AG04449 (cell line): ENCODE measurements around the gene RAI14.

ENCODE experiments used
- CTCF ChIA-PET: fragments of 350-600 bp; formaldehyde crosslinking; extraction: SDS; loops from one replicate; lab custom pipeline; 2021; ENCODE audit warnings: antibody characterized with exemption; lab: Yijun Ruan, JAX
- POLR2A ChIA-PET: fragments of 400-600, 350-600 bp; formaldehyde crosslinking; extraction: SDS; loops from one replicate; lab custom pipeline; 2020; ENCODE audit warnings: antibody characterized with exemption, inconsistent platforms; lab: Yijun Ruan, JAX
- DNase-seq: peaks from one replicate; pipeline ENCODE4 v3.0.0-alpha.2; 2010; ENCODE audit warnings: low read depth, low spot score
- H3K4me3 ChIP-seq: 2 replicates; pipeline ENCODE4 v1.5.1; 2011; ENCODE audit warnings: low read depth, mild to moderate bottlenecking, control low read depth, low read length
- TF ChIP-seq, protein P1 (sequence below): IDR thresholded peaks from one replicate; pipeline ENCODE4 v1.5.1; 2011; ENCODE audit warnings: mild to moderate bottlenecking, moderate library complexity, low read length, control low read depth, inconsistent platforms; ENCODE audit not compliant: insufficient read depth; ENCODE audit errors: missing control alignments

The RAI14 gene

DNA sequence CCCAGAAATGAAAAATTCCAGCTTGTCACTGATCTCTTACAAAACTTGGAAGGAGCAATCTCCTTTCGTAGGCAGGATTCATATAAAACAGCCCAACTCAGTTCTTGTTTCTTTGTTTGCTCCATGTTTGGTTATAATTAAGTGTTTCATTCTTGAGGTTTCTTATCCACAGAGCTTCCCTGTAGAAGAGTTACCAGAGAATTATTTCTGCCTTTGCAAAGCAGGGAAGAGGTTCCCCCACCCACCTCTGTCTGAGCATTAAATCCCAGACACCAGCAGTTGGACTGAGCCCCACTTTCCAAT lies 34.1 kb upstream of the RAI14 start:
- DNase-seq: no peak
- no peak overlapping the region for H3K4me3 ChIP-seq
- CTCF ChIA-PET: interaction anchor here (1.2 kb wide), 1 partner anchor 11 kb away, joined by 4 read pairs; no protein-coding TSS in a partner anchor
- POLR2A ChIA-PET: interaction anchor here (0.6 kb wide), 1 partner anchor 170 kb away, joined by 3 read pairs; no protein-coding TSS in a partner anchor
- TF ChIP-seq, protein P1, sequence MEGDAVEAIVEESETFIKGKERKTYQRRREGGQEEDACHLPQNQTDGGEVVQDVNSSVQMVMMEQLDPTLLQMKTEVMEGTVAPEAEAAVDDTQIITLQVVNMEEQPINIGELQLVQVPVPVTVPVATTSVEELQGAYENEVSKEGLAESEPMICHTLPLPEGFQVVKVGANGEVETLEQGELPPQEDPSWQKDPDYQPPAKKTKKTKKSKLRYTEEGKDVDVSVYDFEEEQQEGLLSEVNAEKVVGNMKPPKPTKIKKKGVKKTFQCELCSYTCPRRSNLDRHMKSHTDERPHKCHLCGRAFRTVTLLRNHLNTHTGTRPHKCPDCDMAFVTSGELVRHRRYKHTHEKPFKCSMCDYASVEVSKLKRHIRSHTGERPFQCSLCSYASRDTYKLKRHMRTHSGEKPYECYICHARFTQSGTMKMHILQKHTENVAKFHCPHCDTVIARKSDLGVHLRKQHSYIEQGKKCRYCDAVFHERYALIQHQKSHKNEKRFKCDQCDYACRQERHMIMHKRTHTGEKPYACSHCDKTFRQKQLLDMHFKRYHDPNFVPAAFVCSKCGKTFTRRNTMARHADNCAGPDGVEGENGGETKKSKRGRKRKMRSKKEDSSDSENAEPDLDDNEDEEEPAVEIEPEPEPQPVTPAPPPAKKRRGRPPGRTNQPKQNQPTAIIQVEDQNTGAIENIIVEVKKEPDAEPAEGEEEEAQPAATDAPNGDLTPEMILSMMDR: no peak

DNA sequence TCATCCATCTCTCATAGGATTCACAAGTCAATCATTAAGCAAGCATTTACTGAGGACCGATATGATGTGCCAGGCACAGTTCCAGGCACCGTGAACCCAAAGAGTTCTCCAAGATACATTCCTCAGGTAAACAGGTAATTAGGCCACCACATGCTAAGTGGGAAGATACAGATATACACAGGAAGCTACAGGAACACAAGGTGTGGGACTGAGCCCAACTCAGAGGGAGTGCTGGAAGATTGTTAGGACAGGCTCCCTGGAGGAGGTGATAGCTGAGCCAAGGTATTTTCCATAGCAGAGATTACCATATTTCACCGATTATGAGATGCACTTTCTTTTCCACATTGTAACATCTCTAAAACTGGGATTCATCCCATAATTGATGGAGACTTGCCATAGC lies 31.4 kb upstream of the RAI14 start:
- ChIA-PET POLR2A (no interaction called here), CTCF (interaction anchor here (0.9 kb wide), 1 partner anchor 101 kb away, joined by 4 read pairs; no protein-coding TSS in a partner anchor)
- TF ChIP-seq, protein P1: no peak
- no peak for DNase-seq
- H3K4me3 ChIP-seq: no peak overlapping the region

GRCh38 chr5:34625246-34625645 lies 30.9 kb upstream of the RAI14 start:
- DNase-seq: no peak
- TF ChIP-seq, protein P1: no peak
- ChIA-PET POLR2A (no interaction called here), CTCF (interaction anchor here (0.9 to 1.2 kb wide), 2 partner anchors 26 to 102 kb away, joined by 4 read pairs; no protein-coding TSS in a partner anchor)
- no peak overlapping the region for H3K4me3 ChIP-seq

GRCh38 chr5:34626036-34626435 lies 30.1 kb upstream of the RAI14 start:
- TF ChIP-seq, protein P1: no peak
- CTCF ChIA-PET: interaction anchor here (1.0 to 1.2 kb wide), 2 partner anchors 9 to 26 kb away, joined by 3 to 4 read pairs; no protein-coding TSS in a partner anchor
- POLR2A ChIA-PET: interaction anchor here (0.6 kb wide), 1 partner anchor 16 kb away, joined by 3 read pairs; no protein-coding TSS in a partner anchor
- no peak overlapping the region for H3K4me3 ChIP-seq
- no peak for DNase-seq

DNA sequence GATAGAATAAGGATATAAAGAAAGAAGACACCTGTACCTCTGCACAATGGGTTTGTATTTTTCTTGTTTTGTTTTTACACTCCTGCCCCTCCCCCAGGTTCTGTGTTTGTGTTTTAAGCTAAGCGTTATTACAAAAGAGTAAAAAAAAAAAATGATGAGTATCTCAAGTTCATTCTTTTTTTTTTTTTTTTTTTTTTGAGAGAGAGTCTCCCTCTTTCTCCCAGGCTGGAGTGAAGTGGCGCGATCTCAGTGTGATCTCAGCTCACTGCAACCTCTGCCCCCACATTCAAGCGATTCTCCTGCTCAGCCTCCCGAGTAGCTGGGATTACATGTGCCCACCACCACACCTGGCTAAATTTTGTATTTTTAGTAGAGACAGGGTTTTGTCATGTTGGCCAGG lies 29.4 kb upstream of the RAI14 start:
- POLR2A ChIA-PET: interaction anchor here (1.0 kb wide), 1 partner anchor 93 kb away, joined by 3 read pairs; no protein-coding TSS in a partner anchor
- DNase-seq: no peak
- CTCF ChIA-PET: interaction anchor here (0.7 to 1.0 kb wide), 2 partner anchors 8 to 10 kb away, joined by 3 read pairs; no protein-coding TSS in a partner anchor
- TF ChIP-seq, protein P1: no peak
- H3K4me3 ChIP-seq: no peak overlapping the region

- H3K4me3 ChIP-seq: no peak overlapping the region
- DNase-seq: peak; percentile 63
- TF ChIP-seq, protein P1: no peak
- CTCF ChIA-PET: interaction anchor here (0.7 to 0.9 kb wide), 3 partner anchors 9 to 104 kb away, joined by 3 read pairs; no protein-coding TSS in a partner anchor
- POLR2A ChIA-PET: no interaction called here
These were observed 28.3 kb upstream of the RAI14 start for GRCh38 chr5:34627794-34628193.
